Loucy (cell line): ENCODE data around the gene ITSN1.

ENCODE experiments used
- H2AFZ ChIP-seq: fragments of 200-600 bp; sonication (generic); 2 replicates; pipeline ENCODE4 v1.6.0; 2016; ENCODE audit warnings: antibody characterized with exemption, mild to moderate bottlenecking, low read length, moderate library complexity
- H3F3A ChIP-seq: fragments of 200-600 bp; 2 replicates; pipeline ENCODE4 v1.6.0; 2016; ENCODE audit warnings: antibody characterized with exemption, low read depth, mild to moderate bottlenecking
- H3K27me3 ChIP-seq: fragments of 200-600 bp; sonication (generic); 2 replicates; pipeline ENCODE4 v1.6.1; 2014; ENCODE audit warnings: low read length, mild to moderate bottlenecking; ENCODE audit not compliant: insufficient read depth, poor library complexity, severe bottlenecking
- H3K36me3 ChIP-seq: fragments of 200-600 bp; sonication (generic); 2 replicates; pipeline ENCODE4 v1.6.1; 2016; ENCODE audit warnings: low read length; ENCODE audit not compliant: insufficient read depth
- H3K4me1 ChIP-seq: fragments of 200-600 bp; sonication (generic); 2 replicates; pipeline ENCODE4 v1.5.1; 2014; ENCODE audit warnings: low read length, mild to moderate bottlenecking; ENCODE audit not compliant: insufficient read depth, poor library complexity, severe bottlenecking
- H3K4me2 ChIP-seq: fragments of 200-600 bp; sonication (generic); 2 replicates; pipeline ENCODE4 v1.6.0; 2014; ENCODE audit warnings: antibody characterized with exemption, low read length, low read depth, mild to moderate bottlenecking; ENCODE audit not compliant: poor library complexity, severe bottlenecking
- H3K4me3 ChIP-seq: fragments of 200-600 bp; sonication (generic); 2 replicates; pipeline ENCODE4 v1.5.1; 2014; ENCODE audit warnings: low read length, mild to moderate bottlenecking, mixed read lengths; ENCODE audit not compliant: poor library complexity, severe bottlenecking
- H3K79me2 ChIP-seq: fragments of 200-600 bp; sonication (generic); 2 replicates; pipeline ENCODE4 v1.6.1; 2014; ENCODE audit warnings: low read length; ENCODE audit not compliant: insufficient read depth
- H3K9ac ChIP-seq: fragments of 200-600 bp; sonication (generic); 2 replicates; pipeline ENCODE4 v1.6.0; 2014; ENCODE audit warnings: mild to moderate bottlenecking, low read depth, low read length, moderate library complexity; ENCODE audit not compliant: poor library complexity, severe bottlenecking
- H3K9me2 ChIP-seq: fragments of 200-600 bp; sonication (generic); replicated peaks from 2 replicates; pipeline ENCODE4 v1.6.1; 2016; ENCODE audit warnings: low read depth, low read length, mixed read lengths
- H3K9me3 ChIP-seq: fragments of 200-600 bp; sonication (generic); 2 replicates; pipeline ENCODE4 v1.6.1; 2014; ENCODE audit warnings: mild to moderate bottlenecking, antibody characterized with exemption, low read length, low read depth; ENCODE audit not compliant: insufficient read depth
- H4K20me1 ChIP-seq: fragments of 200-600 bp; sonication (generic); 2 replicates; pipeline ENCODE4 v1.6.0; 2014; ENCODE audit warnings: antibody characterized with exemption, low read length, mild to moderate bottlenecking; ENCODE audit not compliant: insufficient read depth, poor library complexity, severe bottlenecking
- EZH2phosphoT487 ChIP-seq: fragments of 200-600 bp; IDR thresholded peaks from 2 replicates; pipeline ENCODE4 v1.6.1; 2018; ENCODE audit warnings: antibody characterized with exemption, mild to moderate bottlenecking, moderate library complexity, borderline replicate concordance
- TF ChIP-seq, protein P1 (sequence below): fragments of 200-600 bp; sonication (generic); conservative IDR thresholded peaks from 2 replicates; pipeline ENCODE4 v1.5.1; 2014; ENCODE audit warnings: mild to moderate bottlenecking, antibody characterized with exemption, low read length

ITSN1 gene

DNA sequence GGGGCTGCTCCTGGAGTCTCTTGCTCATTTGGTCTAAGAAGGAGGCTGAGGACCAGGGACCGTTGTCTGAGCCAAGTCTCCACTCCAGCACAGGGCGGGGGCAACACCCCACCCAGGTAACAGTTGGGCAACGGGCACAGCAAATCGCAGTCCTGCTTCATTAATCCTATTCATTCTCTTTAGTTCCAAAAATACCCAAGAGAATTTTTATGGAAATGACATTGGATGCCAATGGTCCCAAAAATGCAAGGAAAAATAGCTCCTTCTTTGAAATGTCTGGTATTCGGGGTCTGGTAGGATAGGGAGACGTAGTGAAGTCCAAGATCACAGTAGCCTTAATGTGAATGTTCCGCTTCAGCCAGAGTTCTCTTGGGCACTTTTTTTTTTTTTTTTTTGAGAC lies 199.3 kb downstream of the ITSN1 start:
- Histone ChIP-seq H3K9me2 (no peaks in the 10 kb centered on the region), H4K20me1 (no peaks in the 10 kb centered on the region), H3K9ac (no peak overlapping the region), H3F3A (no peaks in the 10 kb centered on the region), H3K4me3 (no peak overlapping the region), H3K4me1 (peaks cover 3% of the 10 kb centered on the region), H3K4me2 (no peak overlapping the region), H3K27me3 (no peaks in the 10 kb centered on the region), H3K36me3 (no peaks in the 10 kb centered on the region), H3K9me3 (no peaks in the 10 kb centered on the region; the same call in 1 of the 2 replicates), H3K79me2 (no peaks in the 10 kb centered on the region), H2AFZ (no peak overlapping the region)
- TF ChIP-seq EZH2phosphoT487: no peak
- TF ChIP-seq, protein P1, sequence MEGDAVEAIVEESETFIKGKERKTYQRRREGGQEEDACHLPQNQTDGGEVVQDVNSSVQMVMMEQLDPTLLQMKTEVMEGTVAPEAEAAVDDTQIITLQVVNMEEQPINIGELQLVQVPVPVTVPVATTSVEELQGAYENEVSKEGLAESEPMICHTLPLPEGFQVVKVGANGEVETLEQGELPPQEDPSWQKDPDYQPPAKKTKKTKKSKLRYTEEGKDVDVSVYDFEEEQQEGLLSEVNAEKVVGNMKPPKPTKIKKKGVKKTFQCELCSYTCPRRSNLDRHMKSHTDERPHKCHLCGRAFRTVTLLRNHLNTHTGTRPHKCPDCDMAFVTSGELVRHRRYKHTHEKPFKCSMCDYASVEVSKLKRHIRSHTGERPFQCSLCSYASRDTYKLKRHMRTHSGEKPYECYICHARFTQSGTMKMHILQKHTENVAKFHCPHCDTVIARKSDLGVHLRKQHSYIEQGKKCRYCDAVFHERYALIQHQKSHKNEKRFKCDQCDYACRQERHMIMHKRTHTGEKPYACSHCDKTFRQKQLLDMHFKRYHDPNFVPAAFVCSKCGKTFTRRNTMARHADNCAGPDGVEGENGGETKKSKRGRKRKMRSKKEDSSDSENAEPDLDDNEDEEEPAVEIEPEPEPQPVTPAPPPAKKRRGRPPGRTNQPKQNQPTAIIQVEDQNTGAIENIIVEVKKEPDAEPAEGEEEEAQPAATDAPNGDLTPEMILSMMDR: no peak

- H3K36me3 ChIP-seq: no peaks in the 10 kb centered on the region
- H3K4me2 ChIP-seq: no peak overlapping the region
- H4K20me1 ChIP-seq: no peaks in the 10 kb centered on the region
- H3K9me2 ChIP-seq: no peaks in the 10 kb centered on the region
- H3K9ac ChIP-seq: no peak overlapping the region
- H3K79me2 ChIP-seq: no peaks in the 10 kb centered on the region
- no peak overlapping the region for H2AFZ ChIP-seq
- H3K4me3 ChIP-seq: no peak overlapping the region
- TF ChIP-seq, protein P1: no peak
- no peak for TF ChIP-seq EZH2phosphoT487
- no peaks in the 10 kb centered on the region; the same call in 1 of the 2 replicates for H3K9me3 ChIP-seq
- no peaks in the 10 kb centered on the region for H3F3A ChIP-seq
- H3K27me3 ChIP-seq: no peaks in the 10 kb centered on the region
- H3K4me1 ChIP-seq: peaks cover 6% of the 10 kb centered on the region
Observed at GRCh38 chr21:33843216-33843615, 200.9 kb downstream of the ITSN1 start.

DNA sequence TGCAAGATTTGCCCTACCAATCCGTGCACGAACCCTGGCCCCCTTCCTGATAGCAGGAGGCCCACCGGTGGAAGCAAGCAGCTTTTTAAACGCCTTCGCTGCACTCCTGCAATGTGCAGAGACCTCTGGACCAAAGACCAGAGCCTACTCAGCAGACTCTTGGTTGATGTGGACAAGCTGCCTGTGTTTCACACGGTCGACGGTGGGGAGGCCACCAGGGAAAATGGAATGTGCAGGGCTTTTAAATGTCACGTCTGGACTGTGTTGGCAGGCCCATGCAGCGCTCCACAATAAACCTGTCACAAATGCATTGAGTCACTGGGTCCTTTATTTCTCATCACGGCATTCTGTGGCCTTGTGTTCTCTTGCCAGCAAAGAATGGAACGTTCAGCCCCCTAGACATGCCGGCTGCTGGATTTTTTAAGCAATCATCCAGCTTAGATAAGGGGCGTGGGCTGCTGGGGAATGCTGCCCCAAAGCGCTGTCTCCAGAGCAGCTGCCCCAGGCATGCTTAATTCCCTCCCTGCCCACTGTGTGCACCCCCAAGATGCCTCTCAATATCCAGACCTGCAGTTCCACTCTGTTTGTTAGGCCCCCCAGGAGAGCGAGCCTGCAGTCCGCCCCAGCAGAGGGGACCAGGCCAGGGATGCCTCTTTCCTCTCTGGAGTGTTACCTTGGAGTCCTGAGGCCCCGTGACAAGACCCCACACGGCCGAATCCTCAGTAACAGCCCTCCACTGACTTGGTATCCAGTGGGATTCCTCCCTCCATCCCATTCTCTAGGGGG lies 202.0 kb downstream of the ITSN1 start:
- H4K20me1 ChIP-seq: no peaks in the 10 kb centered on the region
- H3F3A ChIP-seq: no peaks in the 10 kb centered on the region
- H3K27me3 ChIP-seq: no peaks in the 10 kb centered on the region
- H3K4me1 ChIP-seq: peaks cover 6% of the 10 kb centered on the region
- no peaks in the 10 kb centered on the region for H3K79me2 ChIP-seq
- no peak overlapping the region for H2AFZ ChIP-seq
- H3K9me3 ChIP-seq: no peaks in the 10 kb centered on the region; the same call in 1 of the 2 replicates
- H3K9me2 ChIP-seq: no peaks in the 10 kb centered on the region
- TF ChIP-seq EZH2phosphoT487: no peak
- TF ChIP-seq, protein P1: no peak
- no peak overlapping the region for H3K9ac ChIP-seq
- H3K36me3 ChIP-seq: no peaks in the 10 kb centered on the region
- H3K4me3 ChIP-seq: no peak overlapping the region
- no peak overlapping the region for H3K4me2 ChIP-seq
